Measurements from ENCODE around the gene ZNF75A. TPM values are rescaled to one million over a fixed set of nuclear protein-coding genes. Genes with fewer than 3 reads are reported as not detected.
A peak's percentile ranks its signal among the peaks of the same experiment; 100 is the strongest.

The ZNF75A gene
- total and polyA plus RNA-seq, 4 donors, result 4.9 to 17.2 (median 9.8) TPM

DNA sequence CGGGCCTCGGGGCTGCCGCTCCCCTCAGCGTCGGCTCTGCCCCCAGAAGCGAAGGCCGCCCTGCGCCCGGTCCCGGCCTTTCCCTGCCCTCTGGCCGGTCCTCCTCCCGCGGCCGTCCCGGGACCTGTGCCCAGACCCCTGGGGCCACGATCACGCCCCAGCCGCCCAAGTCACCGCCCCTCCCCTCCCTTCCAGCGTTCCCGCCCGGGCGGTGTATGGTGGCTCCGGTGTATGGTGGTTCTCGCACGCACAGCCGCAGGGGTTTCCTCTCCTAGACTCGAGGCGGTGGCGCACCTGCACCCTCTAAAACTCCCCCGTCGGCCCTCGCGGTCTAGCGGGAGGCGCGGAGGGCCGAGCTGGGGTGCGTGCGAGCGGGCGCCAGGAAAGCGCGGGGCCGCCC lies 10.1 kb upstream of the ZNF75A start (continued):
- TF ChIP-seq, protein P1, sequence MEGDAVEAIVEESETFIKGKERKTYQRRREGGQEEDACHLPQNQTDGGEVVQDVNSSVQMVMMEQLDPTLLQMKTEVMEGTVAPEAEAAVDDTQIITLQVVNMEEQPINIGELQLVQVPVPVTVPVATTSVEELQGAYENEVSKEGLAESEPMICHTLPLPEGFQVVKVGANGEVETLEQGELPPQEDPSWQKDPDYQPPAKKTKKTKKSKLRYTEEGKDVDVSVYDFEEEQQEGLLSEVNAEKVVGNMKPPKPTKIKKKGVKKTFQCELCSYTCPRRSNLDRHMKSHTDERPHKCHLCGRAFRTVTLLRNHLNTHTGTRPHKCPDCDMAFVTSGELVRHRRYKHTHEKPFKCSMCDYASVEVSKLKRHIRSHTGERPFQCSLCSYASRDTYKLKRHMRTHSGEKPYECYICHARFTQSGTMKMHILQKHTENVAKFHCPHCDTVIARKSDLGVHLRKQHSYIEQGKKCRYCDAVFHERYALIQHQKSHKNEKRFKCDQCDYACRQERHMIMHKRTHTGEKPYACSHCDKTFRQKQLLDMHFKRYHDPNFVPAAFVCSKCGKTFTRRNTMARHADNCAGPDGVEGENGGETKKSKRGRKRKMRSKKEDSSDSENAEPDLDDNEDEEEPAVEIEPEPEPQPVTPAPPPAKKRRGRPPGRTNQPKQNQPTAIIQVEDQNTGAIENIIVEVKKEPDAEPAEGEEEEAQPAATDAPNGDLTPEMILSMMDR (IDR thresholded peaks at IDR 0.05; ENCODE audit: low read depth, low read length, missing input control), result no peak
- TF ChIP-seq NR2F2 (IDR thresholded peaks at IDR 0.05), result no peak
- TF ChIP-seq, protein P2, sequence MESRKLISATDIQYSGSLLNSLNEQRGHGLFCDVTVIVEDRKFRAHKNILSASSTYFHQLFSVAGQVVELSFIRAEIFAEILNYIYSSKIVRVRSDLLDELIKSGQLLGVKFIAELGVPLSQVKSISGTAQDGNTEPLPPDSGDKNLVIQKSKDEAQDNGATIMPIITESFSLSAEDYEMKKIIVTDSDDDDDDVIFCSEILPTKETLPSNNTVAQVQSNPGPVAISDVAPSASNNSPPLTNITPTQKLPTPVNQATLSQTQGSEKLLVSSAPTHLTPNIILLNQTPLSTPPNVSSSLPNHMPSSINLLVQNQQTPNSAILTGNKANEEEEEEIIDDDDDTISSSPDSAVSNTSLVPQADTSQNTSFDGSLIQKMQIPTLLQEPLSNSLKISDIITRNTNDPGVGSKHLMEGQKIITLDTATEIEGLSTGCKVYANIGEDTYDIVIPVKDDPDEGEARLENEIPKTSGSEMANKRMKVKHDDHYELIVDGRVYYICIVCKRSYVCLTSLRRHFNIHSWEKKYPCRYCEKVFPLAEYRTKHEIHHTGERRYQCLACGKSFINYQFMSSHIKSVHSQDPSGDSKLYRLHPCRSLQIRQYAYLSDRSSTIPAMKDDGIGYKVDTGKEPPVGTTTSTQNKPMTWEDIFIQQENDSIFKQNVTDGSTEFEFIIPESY (IDR thresholded peaks at IDR 0.05), result no peak

DNA sequence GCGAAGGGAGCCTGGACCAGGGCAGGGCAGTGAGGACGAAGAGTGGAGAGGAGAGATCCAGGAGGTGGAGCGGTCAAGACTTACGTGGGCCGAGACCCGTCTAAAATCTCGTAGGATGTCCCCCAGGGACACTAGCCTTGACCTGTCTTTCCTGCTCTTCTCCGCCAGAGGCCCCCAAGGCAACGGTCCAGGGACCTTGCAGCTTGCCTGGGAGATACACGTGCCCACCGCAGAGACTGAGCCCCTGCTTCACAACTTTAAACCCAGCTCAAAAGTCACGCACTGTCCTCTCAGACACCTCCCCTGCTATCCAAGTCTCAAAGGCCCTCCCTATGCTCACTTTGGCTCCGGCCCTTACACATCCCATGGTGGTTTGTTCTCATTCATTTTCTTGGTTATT lies 9.5 kb upstream of the ZNF75A start:
- H3K4me3 ChIP-seq (ENCODE audit: low read depth in 1 of 3, low read length in 3 of 3), result peak overlapping the region in 1 of 3 donors; percentile 22
- TF ChIP-seq YY1 (IDR thresholded peaks at IDR 0.05) (no peak), FOXA1 (IDR thresholded peaks at IDR 0.05) (no peak), EGR1 (IDR thresholded peaks at IDR 0.05; ENCODE audit: low read depth in 2 of 2) (no peak), RXRA (IDR thresholded peaks at IDR 0.05) (no peak), RAD21 (IDR thresholded peaks at IDR 0.05) (no peak), HNF4A (conservative IDR thresholded peaks at IDR 0.05) (no peak)
- TF ChIP-seq, protein P3, sequence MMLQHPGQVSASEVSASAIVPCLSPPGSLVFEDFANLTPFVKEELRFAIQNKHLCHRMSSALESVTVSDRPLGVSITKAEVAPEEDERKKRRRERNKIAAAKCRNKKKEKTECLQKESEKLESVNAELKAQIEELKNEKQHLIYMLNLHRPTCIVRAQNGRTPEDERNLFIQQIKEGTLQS (IDR thresholded peaks at IDR 0.05), result no peak
- H3K9ac ChIP-seq (ENCODE audit: low read depth in 1 of 2, low read length in 2 of 2), result no peak overlapping the region
- no peaks in the 10 kb centered on the region for H3K4me1 ChIP-seq (ENCODE audit: control insufficient read depth in 4 of 4, insufficient read depth in 4 of 4, low read length in 3 of 4)
- H3K9me3 ChIP-seq (ENCODE audit: control insufficient read depth in 4 of 4, low read length in 3 of 4), result peaks cover 45 to 62% (median 50%) of the 10 kb centered on the region in 4 donors
- DNase-seq (ENCODE audit: low spot score), result no peak
- H3K27me3 ChIP-seq (ENCODE audit: control insufficient read depth in 4 of 4, insufficient read depth in 4 of 4, low read length in 3 of 4), result no peaks in the 10 kb centered on the region
- H3K27ac ChIP-seq (ENCODE audit: low read depth in 1 of 2, low read length in 2 of 2), result no peak overlapping the region
- WGBS, result 69% methylated on average over 13 of the region's 13 CpGs
- peaks cover 4 to 41% (median 37%) of the 10 kb centered on the region in 4 donors for H3K36me3 ChIP-seq (ENCODE audit: control insufficient read depth in 4 of 4, insufficient read depth in 3 of 4, low read depth in 1 of 4, low read length in 3 of 4)

DNA sequence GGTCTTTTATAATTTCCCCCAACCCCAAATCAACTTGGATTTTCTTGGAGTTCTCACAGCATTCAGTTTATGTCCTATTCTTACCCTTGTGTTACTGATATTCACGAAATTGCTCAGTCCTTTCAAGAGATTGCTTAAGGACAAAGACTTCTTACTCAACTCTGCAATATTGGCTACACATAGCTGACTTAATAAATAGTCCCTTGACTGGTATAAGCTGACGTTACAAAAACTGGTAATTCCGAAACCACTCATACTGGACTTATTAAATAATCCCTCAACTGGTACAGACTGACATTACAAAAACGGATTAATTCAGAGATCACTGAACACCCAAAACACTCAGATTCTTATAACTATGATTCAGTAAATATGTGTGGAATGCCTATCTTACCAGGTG lies 927 bp upstream of the ZNF75A start:
- no peak overlapping the region for H3K27ac ChIP-seq (ENCODE audit: low read depth in 1 of 2, low read length in 2 of 2)
- H3K27me3 ChIP-seq (ENCODE audit: control insufficient read depth in 4 of 4, insufficient read depth in 4 of 4, low read length in 3 of 4), result no peaks in the 10 kb centered on the region
- TF ChIP-seq RAD21 (IDR thresholded peaks at IDR 0.05) (no peak), TAF1 (conservative IDR thresholded peaks at IDR 0.05) (no peak), FOXA1 (IDR thresholded peaks at IDR 0.05) (no peak), YY1 (IDR thresholded peaks at IDR 0.05) (no peak), SP1 (IDR thresholded peaks at IDR 0.05) (no peak), NR2F2 (IDR thresholded peaks at IDR 0.05) (no peak), FOXA2 (IDR thresholded peaks at IDR 0.05) (no peak)
- TF ChIP-seq, protein P2 (IDR thresholded peaks at IDR 0.05), result no peak
- no peak for DNase-seq (ENCODE audit: low spot score)
- peaks cover 3 to 14% (median 10%) of the 10 kb centered on the region in 4 donors for H3K4me1 ChIP-seq (ENCODE audit: control insufficient read depth in 4 of 4, insufficient read depth in 4 of 4, low read length in 3 of 4)
- H3K9me3 ChIP-seq (ENCODE audit: control insufficient read depth in 4 of 4, low read length in 3 of 4), result peaks cover 29 to 44% (median 42%) of the 10 kb centered on the region in 4 donors
- peak overlapping the region; percentile 83 to 100 (median 98) for H3K4me3 ChIP-seq (ENCODE audit: low read depth in 1 of 3, low read length in 3 of 3)
- 75% methylated on average over 4 of the region's 4 CpGs for WGBS
- H3K36me3 ChIP-seq (ENCODE audit: control insufficient read depth in 4 of 4, insufficient read depth in 3 of 4, low read depth in 1 of 4, low read length in 3 of 4), result peaks cover 5 to 43% (median 39%) of the 10 kb centered on the region in 4 donors
- H3K9ac ChIP-seq (ENCODE audit: low read depth in 1 of 2, low read length in 2 of 2), result no peak overlapping the region

Measured in liver (tissue), 9 donors.